ENCODE measurements around the gene KIZ.
A peak's percentile ranks its signal among the peaks of the same experiment; 100 is the strongest.

Gene KIZ

GRCh38 chr20:21179757-21180156, 53.9 kb downstream of the KIZ start:
- no peak for DNase-seq

GRCh38 chr20:21180248-21180647, 54.4 kb downstream of the KIZ start:
- DNase-seq, result no peak

GRCh38 chr20:21181028-21181427, 55.1 kb downstream of the KIZ start:
- no peak for DNase-seq

- no peak for DNase-seq
Measured at GRCh38 chr20:21182832-21183563, 57.1 kb downstream of the KIZ start.

GRCh38 chr20:21183722-21184121, 57.8 kb downstream of the KIZ start:
- DNase-seq, result no peak

- no peak for DNase-seq
Measured at GRCh38 chr20:21184819-21185218, 58.9 kb downstream of the KIZ start.

GRCh38 chr20:21185849-21186248, 60.0 kb downstream of the KIZ start:
- no peak for DNase-seq

- peak; percentile 73 to 85 for DNase-seq
Measured at GRCh38 chr20:21189761-21190523, 64.1 kb downstream of the KIZ start.

GRCh38 chr20:21190869-21191268, 65.0 kb downstream of the KIZ start:
- peak in 1 of 2 experiments; percentile 18 for DNase-seq

- DNase-seq, result no peak
Measured at GRCh38 chr20:21191839-21192238, 66.0 kb downstream of the KIZ start.

GRCh38 chr20:21202259-21202658, 76.4 kb downstream of the KIZ start:
- no peak for DNase-seq

GRCh38 chr20:21203088-21203656, 77.3 kb downstream of the KIZ start:
- DNase-seq, result no peak

GRCh38 chr20:21206584-21206983, 80.7 kb downstream of the KIZ start:
- no peak for DNase-seq

- peak in 1 of 2 experiments; percentile 7 for DNase-seq
Measured at GRCh38 chr20:21208999-21209398, 83.1 kb downstream of the KIZ start.

- DNase-seq, result no peak
Measured at GRCh38 chr20:21209668-21210067, 83.8 kb downstream of the KIZ start.

- DNase-seq, result no peak
Measured at GRCh38 chr20:21213691-21214090, 87.8 kb downstream of the KIZ start.

GRCh38 chr20:21214431-21214830, 88.5 kb downstream of the KIZ start:
- DNase-seq, result no peak

- DNase-seq, result no peak
Measured at GRCh38 chr20:21219686-21220085, 93.8 kb downstream of the KIZ start.

- DNase-seq, result no peak
Measured at GRCh38 chr20:21224217-21224616, 98.3 kb downstream of the KIZ start.

- no peak for DNase-seq
Measured at GRCh38 chr20:21225215-21225947, 99.5 kb downstream of the KIZ start.

- DNase-seq, result no peak
Measured at GRCh38 chr20:21228511-21228910, 102.6 kb downstream of the KIZ start.

GRCh38 chr20:21229163-21229562, 103.3 kb downstream of the KIZ start:
- DNase-seq, result no peak

- DNase-seq, result no peak
Measured at GRCh38 chr20:21230220-21230619, 104.3 kb downstream of the KIZ start.
